HEK293 (cell line): ENCODE results near the gene ANO8.

Experiments used
- CTCF ChIA-PET: fragments of 350-600 bp; formaldehyde crosslinking; extraction: SDS; loops from one replicate; lab custom pipeline; 2021; ENCODE audit warnings: antibody characterized with exemption; lab: Yijun Ruan, JAX
- POLR2A ChIA-PET: fragments of 300-600 bp; formaldehyde crosslinking; extraction: SDS; loops from one replicate; lab custom pipeline; 2020; ENCODE audit warnings: antibody characterized with exemption, inconsistent platforms; lab: Yijun Ruan, JAX
- H3K27ac ChIP-seq: fragments of 200-500 bp; sonication (Bioruptor generic); 2 replicates; pipeline ENCODE4 v1.5.1; 2014; ENCODE audit warnings: low read depth, low read length, control low read depth, inconsistent platforms; ENCODE audit errors: extremely low read depth
- H3K36me3 ChIP-seq, 2 experiments: fragments of 200-500 bp in 1 of 2; sonication (Bioruptor generic) in 1 of 2; 1 replicate in 1 of 2; 2 replicates in 1 of 2; pipeline ENCODE4 v1.5.1; 2014 to 2017; ENCODE audit warnings: inconsistent platforms in 2 of 2, low read length in 2 of 2; ENCODE audit not compliant: control insufficient read depth in 2 of 2, insufficient read depth in 1 of 2
- H3K4me1 ChIP-seq: fragments of 200-500 bp; sonication (Bioruptor generic); 2 replicates; pipeline ENCODE4 v1.5.1; 2014; ENCODE audit warnings: mild to moderate bottlenecking, low read length, inconsistent platforms; ENCODE audit not compliant: control insufficient read depth, insufficient read depth
- H3K4me3 ChIP-seq: 2 replicates; pipeline ENCODE4 v1.5.1; 2011; ENCODE audit warnings: low read depth, mild to moderate bottlenecking, control low read depth, low read length, moderate library complexity
- H3K9me3 ChIP-seq: fragments of 200-500 bp; sonication (Bioruptor generic); 2 replicates; pipeline ENCODE4 v1.5.1; 2014; ENCODE audit warnings: low read depth, low read length, inconsistent platforms; ENCODE audit not compliant: control insufficient read depth, insufficient read depth
- BCL11A ChIP-seq: fragments of 450-650 bp; formaldehyde crosslinking; IDR thresholded peaks from 2 replicates; pipeline ENCODE4 v1.5.1; 2016; ENCODE audit warnings: low read depth, missing biosample characterization, missing genetic modification characterization
- GFI1B ChIP-seq: fragments of 450-650 bp; formaldehyde crosslinking; IDR thresholded peaks from 2 replicates; pipeline ENCODE4 v1.5.1; 2016; ENCODE audit warnings: missing biosample characterization, missing genetic modification characterization
- GLI2 ChIP-seq: fragments of 450-650 bp; formaldehyde crosslinking; IDR thresholded peaks from 2 replicates; pipeline ENCODE4; 2017; ENCODE audit warnings: missing biosample characterization, missing genetic modification characterization, low read depth, borderline replicate concordance
- KLF1 ChIP-seq: fragments of 450-650 bp; formaldehyde crosslinking; IDR thresholded peaks from 2 replicates; pipeline ENCODE4 v1.5.1; 2016; ENCODE audit warnings: missing biosample characterization, missing genetic modification characterization
- KLF16 ChIP-seq: fragments of 450-650 bp; formaldehyde crosslinking; IDR thresholded peaks from 2 replicates; pipeline ENCODE4 v1.5.1; 2017; ENCODE audit warnings: missing biosample characterization, missing genetic modification characterization
- KLF8 ChIP-seq: fragments of 450-650 bp; formaldehyde crosslinking; IDR thresholded peaks from 2 replicates; pipeline ENCODE4 v1.5.1; 2016; ENCODE audit warnings: missing biosample characterization, missing genetic modification characterization
- KLF9 ChIP-seq: fragments of 450-650 bp; formaldehyde crosslinking; IDR thresholded peaks from 2 replicates; pipeline ENCODE4 v1.5.1; 2016; ENCODE audit warnings: missing biosample characterization, missing genetic modification characterization, low read depth
- ZBTB48 ChIP-seq: fragments of 450-650 bp; formaldehyde crosslinking; IDR thresholded peaks from 2 replicates; pipeline ENCODE4 v1.5.1; 2016; ENCODE audit warnings: missing biosample characterization, missing genetic modification characterization
- ZNF132 ChIP-seq: fragments of 450-650 bp; formaldehyde crosslinking; IDR thresholded peaks from 2 replicates; pipeline ENCODE4 v1.5.1; 2017; ENCODE audit warnings: missing biosample characterization, missing genetic modification characterization, borderline replicate concordance
- ZNF133 ChIP-seq: fragments of 450-650 bp; formaldehyde crosslinking; IDR thresholded peaks from 2 replicates; pipeline ENCODE4 v1.5.1; 2016; ENCODE audit warnings: missing biosample characterization, missing genetic modification characterization
- ZNF155 ChIP-seq: fragments of 450-650 bp; formaldehyde crosslinking; IDR thresholded peaks from 2 replicates; pipeline ENCODE4 v1.5.1; 2016; ENCODE audit warnings: missing biosample characterization, missing genetic modification characterization
- ZNF169 ChIP-seq: fragments of 450-650 bp; formaldehyde crosslinking; IDR thresholded peaks from 2 replicates; pipeline ENCODE4 v1.5.1; 2016; ENCODE audit warnings: missing biosample characterization, missing genetic modification characterization
- ZNF174 ChIP-seq: fragments of 450-650 bp; formaldehyde crosslinking; IDR thresholded peaks from 2 replicates; pipeline ENCODE4 v1.5.0; 2017; ENCODE audit warnings: missing biosample characterization, mild to moderate bottlenecking, missing genetic modification characterization
- ZNF23 ChIP-seq: fragments of 450-650 bp; formaldehyde crosslinking; IDR thresholded peaks from 2 replicates; pipeline ENCODE4 v1.5.1; 2016; ENCODE audit warnings: missing biosample characterization, missing genetic modification characterization, borderline replicate concordance
- ZNF335 ChIP-seq: fragments of 450-650 bp; formaldehyde crosslinking; conservative IDR thresholded peaks from 2 replicates; pipeline ENCODE4 v1.5.1; 2016; ENCODE audit warnings: missing biosample characterization, missing genetic modification characterization
- ZNF37A ChIP-seq: fragments of 450-650 bp; IDR thresholded peaks from 2 replicates; pipeline ENCODE4 v1.5.1; 2018; ENCODE audit warnings: missing biosample characterization, missing genetic modification characterization
- ZNF549 ChIP-seq: fragments of 450-650 bp; IDR thresholded peaks from 2 replicates; pipeline ENCODE4 v1.5.1; 2018; ENCODE audit warnings: missing biosample characterization, missing genetic modification characterization, mild to moderate bottlenecking, inconsistent platforms, moderate library complexity
- ZNF660 ChIP-seq: fragments of 450-650 bp; IDR thresholded peaks from 2 replicates; pipeline ENCODE4 v1.5.1; 2018; ENCODE audit warnings: missing biosample characterization, mild to moderate bottlenecking, missing genetic modification characterization
- ZNF664 ChIP-seq: fragments of 450-650 bp; formaldehyde crosslinking; IDR thresholded peaks from 2 replicates; pipeline ENCODE4 v1.5.1; 2016; ENCODE audit warnings: missing biosample characterization, missing genetic modification characterization
- ZNF776 ChIP-seq: fragments of 450-650 bp; formaldehyde crosslinking; IDR thresholded peaks from 2 replicates; pipeline ENCODE4 v1.5.0; 2017; ENCODE audit warnings: missing biosample characterization, missing genetic modification characterization, borderline replicate concordance
- ZNF777 ChIP-seq: fragments of 450-650 bp; formaldehyde crosslinking; IDR thresholded peaks from 2 replicates; pipeline ENCODE4 v1.5.1; 2017; ENCODE audit warnings: missing biosample characterization, missing genetic modification characterization, borderline replicate concordance
- ZNF791 ChIP-seq: fragments of 450-650 bp; formaldehyde crosslinking; IDR thresholded peaks from 2 replicates; pipeline ENCODE4 v1.5.1; 2016; ENCODE audit warnings: missing biosample characterization, missing genetic modification characterization
- ZSCAN16 ChIP-seq: fragments of 450-650 bp; formaldehyde crosslinking; IDR thresholded peaks from 2 replicates; pipeline ENCODE4 v1.5.1; 2016; ENCODE audit warnings: missing biosample characterization, missing genetic modification characterization
- ZSCAN30 ChIP-seq: fragments of 450-650 bp; IDR thresholded peaks from 2 replicates; pipeline ENCODE4 v1.5.1; 2018; ENCODE audit warnings: missing biosample characterization, mild to moderate bottlenecking, missing genetic modification characterization, moderate library complexity
- ZXDB ChIP-seq: fragments of 450-650 bp; formaldehyde crosslinking; IDR thresholded peaks from 2 replicates; pipeline ENCODE4 v1.5.1; 2016; ENCODE audit warnings: missing biosample characterization, missing genetic modification characterization
- TF ChIP-seq, protein P1 (sequence below): fragments of 450-650 bp; formaldehyde crosslinking; IDR thresholded peaks from 2 replicates; pipeline ENCODE4 v1.5.1; 2016; ENCODE audit warnings: missing biosample characterization, missing genetic modification characterization
- TF ChIP-seq, protein P2 (sequence below): fragments of 450-650 bp; formaldehyde crosslinking; IDR thresholded peaks from 2 replicates; pipeline ENCODE4 v1.5.1; 2016; ENCODE audit warnings: missing biosample characterization, missing genetic modification characterization

Gene ANO8, protein sequence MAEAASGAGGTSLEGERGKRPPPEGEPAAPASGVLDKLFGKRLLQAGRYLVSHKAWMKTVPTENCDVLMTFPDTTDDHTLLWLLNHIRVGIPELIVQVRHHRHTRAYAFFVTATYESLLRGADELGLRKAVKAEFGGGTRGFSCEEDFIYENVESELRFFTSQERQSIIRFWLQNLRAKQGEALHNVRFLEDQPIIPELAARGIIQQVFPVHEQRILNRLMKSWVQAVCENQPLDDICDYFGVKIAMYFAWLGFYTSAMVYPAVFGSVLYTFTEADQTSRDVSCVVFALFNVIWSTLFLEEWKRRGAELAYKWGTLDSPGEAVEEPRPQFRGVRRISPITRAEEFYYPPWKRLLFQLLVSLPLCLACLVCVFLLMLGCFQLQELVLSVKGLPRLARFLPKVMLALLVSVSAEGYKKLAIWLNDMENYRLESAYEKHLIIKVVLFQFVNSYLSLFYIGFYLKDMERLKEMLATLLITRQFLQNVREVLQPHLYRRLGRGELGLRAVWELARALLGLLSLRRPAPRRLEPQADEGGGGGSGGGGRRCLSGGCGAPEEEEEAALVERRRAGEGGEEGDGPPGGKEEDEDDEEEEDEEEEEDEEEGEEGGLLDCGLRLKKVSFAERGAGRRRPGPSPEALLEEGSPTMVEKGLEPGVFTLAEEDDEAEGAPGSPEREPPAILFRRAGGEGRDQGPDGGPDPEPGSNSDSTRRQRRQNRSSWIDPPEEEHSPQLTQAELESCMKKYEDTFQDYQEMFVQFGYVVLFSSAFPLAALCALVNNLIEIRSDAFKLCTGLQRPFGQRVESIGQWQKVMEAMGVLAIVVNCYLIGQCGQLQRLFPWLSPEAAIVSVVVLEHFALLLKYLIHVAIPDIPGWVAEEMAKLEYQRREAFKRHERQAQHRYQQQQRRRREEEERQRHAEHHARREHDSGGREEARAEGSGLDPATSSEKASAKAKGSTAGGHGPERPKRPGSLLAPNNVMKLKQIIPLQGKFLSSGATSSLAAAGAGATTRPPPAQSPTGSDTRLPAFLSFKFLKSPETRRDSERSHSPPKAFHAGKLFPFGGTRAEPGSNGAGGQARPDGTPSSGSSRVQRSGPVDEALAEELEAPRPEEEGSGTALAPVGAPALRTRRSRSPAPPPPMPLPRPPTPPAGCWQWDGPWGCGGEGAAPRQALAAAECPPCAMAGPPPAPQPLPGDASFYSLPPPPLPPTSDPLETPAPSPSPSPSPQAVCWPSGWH

DNA sequence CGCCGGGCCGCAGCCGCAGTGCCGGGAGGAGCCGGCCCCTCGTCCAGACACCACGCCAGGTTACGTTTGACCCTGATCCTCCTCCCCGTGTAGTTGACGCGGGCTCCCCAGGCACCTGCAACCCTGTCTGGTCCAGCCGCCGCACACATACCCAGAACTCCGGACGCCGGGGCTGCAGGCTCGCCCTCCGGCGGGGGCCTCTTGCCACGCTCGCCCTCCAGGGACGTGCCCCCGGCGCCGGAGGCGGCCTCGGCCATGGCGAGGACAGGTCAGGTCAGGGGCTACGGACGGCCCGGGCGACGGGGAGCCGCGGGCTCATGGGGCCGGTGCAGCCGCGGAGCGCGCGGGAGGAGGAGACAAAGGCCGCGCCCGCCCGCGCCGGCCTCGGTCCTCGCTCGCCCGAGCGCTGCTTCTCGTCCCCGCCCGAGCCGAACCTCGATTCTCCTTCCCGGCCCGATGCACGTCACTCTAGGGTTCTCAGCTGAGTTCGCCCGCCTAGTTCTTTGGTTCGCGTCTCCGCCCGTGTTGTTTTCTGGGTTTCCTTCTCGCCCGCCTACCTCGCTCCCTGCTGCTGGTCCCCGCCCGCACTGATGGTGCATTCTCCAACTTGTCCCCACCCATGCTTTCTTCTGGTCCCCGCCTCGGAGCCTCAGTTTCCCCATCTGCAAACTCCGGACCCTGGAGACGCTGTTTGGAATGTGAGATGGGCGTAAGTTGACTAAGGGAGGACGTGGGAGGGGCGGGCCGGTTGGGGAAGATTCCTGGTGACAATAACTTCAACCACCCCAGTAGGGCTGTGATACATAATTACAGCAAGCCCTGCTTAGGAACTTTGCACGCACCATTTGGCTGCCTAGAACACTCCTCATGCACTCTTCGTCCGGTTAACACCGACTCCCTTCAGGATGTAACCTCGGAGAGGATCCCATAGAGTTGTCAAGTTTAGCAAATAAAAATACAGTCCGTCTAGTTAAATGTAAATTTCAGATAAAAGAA lies at the start of gene ANO8:
Gene ANO8 (minus strand): TSS at position 442 of the 996 bp plus-strand sequence. CDS start 185 bp downstream, at position 257.
- H3K27ac ChIP-seq = peak within 1 kb of the TSS; percentile 57; the same call in 1 of the 2 replicates
- H3K9me3 ChIP-seq = no peaks in the 10 kb centered on the region
- H3K36me3 ChIP-seq = peaks cover 0 to 31% of the 10 kb centered on the region in 2 experiments; a peak in 2 of 3 replicates
- H3K4me1 ChIP-seq = peaks cover 8% of the 10 kb centered on the region
- H3K4me3 ChIP-seq = peak within 1 kb of the TSS; percentile 72
- ChIA-PET POLR2A (interaction anchor here (0.7 to 7.6 kb wide), 6 partner anchors 11 to 85 kb away, joined by 3 to 64 read pairs (median 4); partner anchors contain the start of genes DDA1 and MVB12A), CTCF (interaction anchor here (0.6 to 2.4 kb wide), 14 partner anchors 22 to 529 kb away, joined by 3 to 9 read pairs (median 3); partner anchors contain the start of gene MRPL34)
- TF ChIP-seq KLF16 (peak; percentile 99), ZNF23 (tag by site-specific recombination) (peak; percentile 75; the same call in 1 of the 2 replicates), ZNF133 (tag by site-specific recombination) (peak; percentile 43), ZNF549 (tag by site-specific recombination) (no peak), KLF9 (tag by site-specific recombination) (peak; percentile 85), ZNF664 (tag by site-specific recombination) (peak; percentile 84), ZNF174 (tag by site-specific recombination) (no peak), ZNF132 (tag by site-specific recombination) (no peak), ZNF660 (peak; percentile 99), ZNF791 (tag by site-specific recombination) (peak; percentile 16; the same call in 1 of the 2 replicates), KLF8 (tag by site-specific recombination) (peak; percentile 100), KLF1 (tag by site-specific recombination) (peak; percentile 92), ZSCAN16 (tag by site-specific recombination) (peak; percentile 68; the same call in 1 of the 2 replicates), ZBTB48 (peak; percentile 99), ZNF37A (peak; percentile 67), ZNF335 (peak; percentile 84), GFI1B (tag by site-specific recombination) (no peak; the same call in 1 of the 2 replicates), ZNF776 (tag by site-specific recombination) (peak; percentile 86; the same call in 1 of the 2 replicates), ZNF155 (no peak), GLI2 (tag by site-specific recombination) (no peak), ZSCAN30 (tag by site-specific recombination) (peak; percentile 100), BCL11A (tag by site-specific recombination) (peak; percentile 79; the same call in 1 of the 2 replicates), ZNF169 (tag by site-specific recombination) (peak; percentile 84; the same call in 1 of the 2 replicates), ZNF777 (tag by site-specific recombination) (no peak; the same call in 1 of the 2 replicates), ZXDB (tag by site-specific recombination) (peak; percentile 96)
- TF ChIP-seq, protein P1, sequence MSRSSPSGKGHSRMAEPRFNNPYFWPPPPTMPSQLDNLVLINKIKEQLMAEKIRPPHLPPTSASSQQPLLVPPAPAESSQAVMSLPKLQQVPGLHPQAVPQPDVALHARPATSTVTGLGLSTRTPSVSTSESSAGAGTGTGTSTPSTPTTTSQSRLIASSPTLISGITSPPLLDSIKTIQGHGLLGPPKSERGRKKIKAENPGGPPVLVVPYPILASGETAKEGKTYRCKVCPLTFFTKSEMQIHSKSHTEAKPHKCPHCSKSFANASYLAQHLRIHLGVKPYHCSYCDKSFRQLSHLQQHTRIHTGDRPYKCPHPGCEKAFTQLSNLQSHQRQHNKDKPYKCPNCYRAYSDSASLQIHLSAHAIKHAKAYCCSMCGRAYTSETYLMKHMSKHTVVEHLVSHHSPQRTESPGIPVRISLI (tag by site-specific recombination) = no peak
- TF ChIP-seq, protein P2, sequence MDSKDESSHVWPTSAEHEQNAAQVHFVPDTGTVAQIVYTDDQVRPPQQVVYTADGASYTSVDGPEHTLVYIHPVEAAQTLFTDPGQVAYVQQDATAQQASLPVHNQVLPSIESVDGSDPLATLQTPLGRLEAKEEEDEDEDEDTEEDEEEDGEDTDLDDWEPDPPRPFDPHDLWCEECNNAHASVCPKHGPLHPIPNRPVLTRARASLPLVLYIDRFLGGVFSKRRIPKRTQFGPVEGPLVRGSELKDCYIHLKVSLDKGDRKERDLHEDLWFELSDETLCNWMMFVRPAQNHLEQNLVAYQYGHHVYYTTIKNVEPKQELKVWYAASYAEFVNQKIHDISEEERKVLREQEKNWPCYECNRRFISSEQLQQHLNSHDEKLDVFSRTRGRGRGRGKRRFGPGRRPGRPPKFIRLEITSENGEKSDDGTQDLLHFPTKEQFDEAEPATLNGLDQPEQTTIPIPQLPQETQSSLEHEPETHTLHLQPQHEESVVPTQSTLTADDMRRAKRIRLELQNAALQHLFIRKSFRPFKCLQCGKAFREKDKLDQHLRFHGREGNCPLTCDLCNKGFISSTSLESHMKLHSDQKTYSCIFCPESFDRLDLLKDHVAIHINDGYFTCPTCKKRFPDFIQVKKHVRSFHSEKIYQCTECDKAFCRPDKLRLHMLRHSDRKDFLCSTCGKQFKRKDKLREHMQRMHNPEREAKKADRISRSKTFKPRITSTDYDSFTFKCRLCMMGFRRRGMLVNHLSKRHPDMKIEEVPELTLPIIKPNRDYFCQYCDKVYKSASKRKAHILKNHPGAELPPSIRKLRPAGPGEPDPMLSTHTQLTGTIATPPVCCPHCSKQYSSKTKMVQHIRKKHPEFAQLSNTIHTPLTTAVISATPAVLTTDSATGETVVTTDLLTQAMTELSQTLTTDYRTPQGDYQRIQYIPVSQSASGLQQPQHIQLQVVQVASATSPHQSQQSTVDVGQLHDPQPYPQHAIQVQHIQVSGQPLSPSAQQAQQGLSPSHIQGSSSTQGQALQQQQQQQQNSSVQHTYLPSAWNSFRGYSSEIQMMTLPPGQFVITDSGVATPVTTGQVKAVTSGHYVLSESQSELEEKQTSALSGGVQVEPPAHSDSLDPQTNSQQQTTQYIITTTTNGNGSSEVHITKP (tag by site-specific recombination) = peak; percentile 97
